RWPE2 (cell line): ENCODE data around the gene PPM1E.
"Not testable (repeated sequence)": the region's sequence is repeated elsewhere in the genome, so short reads cannot be mapped to it uniquely, and the experiment has no call there.

Source experiments
- ATAC-seq: fragments of 200-7000 bp; cut with Tn5 transposase; 3 replicates; pipeline ENCODE4 v1.9.1; 2021; ENCODE audit warnings: low read depth
- DNase-seq: peaks from one replicate; pipeline ENCODE4 v3.0.0-alpha.2; 2020; ENCODE audit warnings: low spot score
- H3K27ac ChIP-seq: fragments of 450-650 bp; 2 replicates; pipeline ENCODE4 v1.5.1; 2017; ENCODE audit warnings: mild to moderate bottlenecking; ENCODE audit not compliant: poor library complexity, severe bottlenecking
- H3K27me3 ChIP-seq: fragments of 250-450 bp; sonication (Bioruptor Pico); 2 replicates; pipeline ENCODE4 v1.5.1; 2021; ENCODE audit warnings: mild to moderate bottlenecking, moderate library complexity; ENCODE audit not compliant: insufficient read depth, poor library complexity, severe bottlenecking
- H3K36me3 ChIP-seq: fragments of 250-450 bp; sonication (Bioruptor Pico); 2 replicates; pipeline ENCODE4 v1.5.1; 2020; ENCODE audit warnings: low read depth, mild to moderate bottlenecking, moderate library complexity
- H3K4me1 ChIP-seq: fragments of 250-450 bp; sonication (Bioruptor Pico); 2 replicates; pipeline ENCODE4 v1.5.1; 2021; ENCODE audit warnings: mild to moderate bottlenecking, moderate library complexity; ENCODE audit not compliant: insufficient read depth, poor library complexity, severe bottlenecking
- H3K4me3 ChIP-seq: fragments of 250-450 bp; sonication (Bioruptor Pico); 2 replicates; pipeline ENCODE4 v1.5.1; 2021; ENCODE audit warnings: mild to moderate bottlenecking, moderate library complexity; ENCODE audit not compliant: severe bottlenecking
- H3K9me3 ChIP-seq: fragments of 250-450 bp; sonication (Bioruptor Pico); 2 replicates; pipeline ENCODE4 v1.5.1; 2021; ENCODE audit warnings: mild to moderate bottlenecking, moderate library complexity; ENCODE audit not compliant: severe bottlenecking
- TF ChIP-seq, protein P1 (sequence below): fragments of 450-650 bp; IDR thresholded peaks from one replicate; pipeline ENCODE4 v1.5.1; 2017; ENCODE audit warnings: mild to moderate bottlenecking, moderate library complexity; ENCODE audit not compliant: poor library complexity, severe bottlenecking

The PPM1E gene

GRCh38 chr17:58831780-58832179 is 76.1 kb downstream of the PPM1E start:
- H3K9me3 ChIP-seq: no peaks in the 10 kb centered on the region
- DNase-seq (no peak), ATAC-seq (no peak)
- no peaks in the 10 kb centered on the region for H3K27me3 ChIP-seq
- H3K4me3 ChIP-seq: no peak overlapping the region
- H3K4me1 ChIP-seq: no peaks in the 10 kb centered on the region
- H3K27ac ChIP-seq: no peak overlapping the region
- no peaks in the 10 kb centered on the region for H3K36me3 ChIP-seq
- TF ChIP-seq, protein P1, sequence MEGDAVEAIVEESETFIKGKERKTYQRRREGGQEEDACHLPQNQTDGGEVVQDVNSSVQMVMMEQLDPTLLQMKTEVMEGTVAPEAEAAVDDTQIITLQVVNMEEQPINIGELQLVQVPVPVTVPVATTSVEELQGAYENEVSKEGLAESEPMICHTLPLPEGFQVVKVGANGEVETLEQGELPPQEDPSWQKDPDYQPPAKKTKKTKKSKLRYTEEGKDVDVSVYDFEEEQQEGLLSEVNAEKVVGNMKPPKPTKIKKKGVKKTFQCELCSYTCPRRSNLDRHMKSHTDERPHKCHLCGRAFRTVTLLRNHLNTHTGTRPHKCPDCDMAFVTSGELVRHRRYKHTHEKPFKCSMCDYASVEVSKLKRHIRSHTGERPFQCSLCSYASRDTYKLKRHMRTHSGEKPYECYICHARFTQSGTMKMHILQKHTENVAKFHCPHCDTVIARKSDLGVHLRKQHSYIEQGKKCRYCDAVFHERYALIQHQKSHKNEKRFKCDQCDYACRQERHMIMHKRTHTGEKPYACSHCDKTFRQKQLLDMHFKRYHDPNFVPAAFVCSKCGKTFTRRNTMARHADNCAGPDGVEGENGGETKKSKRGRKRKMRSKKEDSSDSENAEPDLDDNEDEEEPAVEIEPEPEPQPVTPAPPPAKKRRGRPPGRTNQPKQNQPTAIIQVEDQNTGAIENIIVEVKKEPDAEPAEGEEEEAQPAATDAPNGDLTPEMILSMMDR: no peak

DNA sequence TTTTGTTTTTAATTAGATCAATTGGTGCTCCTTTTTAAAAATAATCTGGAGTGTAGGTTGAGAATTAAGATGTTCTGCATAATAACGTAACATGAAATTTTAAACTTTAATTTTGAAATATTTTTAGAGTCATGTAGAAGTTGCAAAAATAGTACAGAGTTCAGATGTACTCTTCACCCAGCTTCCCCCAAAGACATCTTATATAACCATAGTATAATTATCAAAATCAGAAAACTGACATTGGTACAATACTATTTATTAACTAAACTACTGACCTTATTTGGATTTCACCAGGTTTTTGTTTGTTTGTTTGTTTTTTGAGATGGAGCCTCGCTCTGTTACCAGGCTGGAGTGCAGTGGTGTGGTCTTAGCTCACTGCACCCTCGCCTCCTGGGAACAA is 76.9 kb downstream of the PPM1E start:
- Histone ChIP-seq H3K4me3 (no peak overlapping the region), H3K4me1 (no peaks in the 10 kb centered on the region), H3K9me3 (no peaks in the 10 kb centered on the region), H3K27ac (no peak overlapping the region), H3K36me3 (no peaks in the 10 kb centered on the region), H3K27me3 (no peaks in the 10 kb centered on the region)
- ATAC-seq (no peak), DNase-seq (no peak)
- TF ChIP-seq, protein P1: no peak

- H3K27me3 ChIP-seq: no peaks in the 10 kb centered on the region
- H3K9me3 ChIP-seq: no peaks in the 10 kb centered on the region
- TF ChIP-seq, protein P1: no peak
- no peak overlapping the region for H3K27ac ChIP-seq
- DNase-seq: no peak
- H3K36me3 ChIP-seq: no peaks in the 10 kb centered on the region
- H3K4me1 ChIP-seq: no peaks in the 10 kb centered on the region
- ATAC-seq: no peak
- no peak overlapping the region for H3K4me3 ChIP-seq
Measured at GRCh38 chr17:58837699-58838098, 82.0 kb downstream of the PPM1E start.

DNA sequence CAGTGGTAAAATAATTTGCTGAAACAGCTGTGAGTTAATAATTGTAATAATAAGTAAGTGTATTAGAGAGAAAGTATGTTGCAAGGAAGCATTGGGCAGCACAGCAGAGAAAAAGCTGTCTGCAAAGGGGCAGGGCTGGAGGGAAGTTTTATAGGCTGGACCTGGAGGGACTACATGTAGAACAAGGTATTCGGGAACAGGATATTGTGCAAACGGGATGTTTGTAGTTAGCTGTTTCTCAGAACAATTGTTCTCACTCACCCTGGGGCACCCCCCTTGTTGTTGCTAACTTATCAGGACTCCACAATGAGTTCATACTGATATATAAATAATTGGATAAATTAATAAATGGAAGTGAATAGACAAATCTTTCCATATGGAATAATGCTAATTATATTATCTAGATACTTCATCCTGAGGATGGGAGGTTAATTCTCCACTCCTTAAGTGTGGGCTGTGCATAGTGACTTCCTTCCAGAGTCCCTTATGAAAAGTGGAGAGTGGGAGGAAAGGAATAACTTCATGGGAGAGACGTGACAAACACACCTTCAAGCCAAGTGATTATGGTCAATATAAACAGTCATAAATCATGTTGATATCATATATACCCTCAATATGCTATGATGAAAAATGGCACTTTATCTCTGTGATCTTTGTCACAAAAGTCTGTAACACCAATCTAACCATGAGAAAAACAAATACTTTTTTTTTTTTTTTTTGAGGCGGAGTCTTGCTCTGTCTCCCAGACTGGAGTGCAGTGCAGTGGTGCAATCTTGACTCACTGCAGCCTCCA is 85.4 kb downstream of the PPM1E start:
- Histone ChIP-seq H3K4me3 (no peak overlapping the region), H3K9me3 (no peaks in the 10 kb centered on the region), H3K4me1 (no peaks in the 10 kb centered on the region), H3K36me3 (no peaks in the 10 kb centered on the region), H3K27ac (no peak overlapping the region), H3K27me3 (no peaks in the 10 kb centered on the region)
- no peak for DNase-seq
- TF ChIP-seq, protein P1: no peak
- ATAC-seq: peak; percentile 70

DNA sequence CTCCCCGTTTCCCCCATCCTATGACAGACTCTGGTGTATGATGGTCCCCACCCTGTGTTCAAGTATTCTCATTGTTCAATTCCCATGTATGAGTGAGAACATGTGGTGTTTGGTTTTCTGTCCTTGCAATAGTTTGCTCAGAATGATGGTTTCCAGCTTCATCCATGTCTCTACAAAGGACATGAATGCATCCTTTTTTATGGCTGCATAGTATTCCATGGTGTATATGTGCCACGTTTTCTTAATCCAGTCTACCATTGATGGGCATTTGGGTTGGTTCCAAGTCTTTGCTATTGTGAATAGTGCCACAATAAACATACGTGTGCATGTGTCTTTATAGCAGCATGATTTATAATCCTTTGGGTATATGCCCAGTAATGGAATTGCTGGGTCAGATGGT is 90.8 kb downstream of the PPM1E start:
- H3K27ac ChIP-seq, H3K4me1 ChIP-seq, H3K36me3 ChIP-seq, H3K9me3 ChIP-seq, H3K27me3 ChIP-seq, ATAC-seq, DNase-seq, H3K4me3 ChIP-seq: not testable (repeated sequence)

- not testable (repeated sequence) for H3K9me3 ChIP-seq, H3K27me3 ChIP-seq, ATAC-seq, H3K27ac ChIP-seq, DNase-seq, H3K36me3 ChIP-seq, H3K4me3 ChIP-seq, H3K4me1 ChIP-seq
Measured at GRCh38 chr17:58850106-58850505, 94.5 kb downstream of the PPM1E start.
